Measurements from ENCODE around the gene ACER3.

DNA sequence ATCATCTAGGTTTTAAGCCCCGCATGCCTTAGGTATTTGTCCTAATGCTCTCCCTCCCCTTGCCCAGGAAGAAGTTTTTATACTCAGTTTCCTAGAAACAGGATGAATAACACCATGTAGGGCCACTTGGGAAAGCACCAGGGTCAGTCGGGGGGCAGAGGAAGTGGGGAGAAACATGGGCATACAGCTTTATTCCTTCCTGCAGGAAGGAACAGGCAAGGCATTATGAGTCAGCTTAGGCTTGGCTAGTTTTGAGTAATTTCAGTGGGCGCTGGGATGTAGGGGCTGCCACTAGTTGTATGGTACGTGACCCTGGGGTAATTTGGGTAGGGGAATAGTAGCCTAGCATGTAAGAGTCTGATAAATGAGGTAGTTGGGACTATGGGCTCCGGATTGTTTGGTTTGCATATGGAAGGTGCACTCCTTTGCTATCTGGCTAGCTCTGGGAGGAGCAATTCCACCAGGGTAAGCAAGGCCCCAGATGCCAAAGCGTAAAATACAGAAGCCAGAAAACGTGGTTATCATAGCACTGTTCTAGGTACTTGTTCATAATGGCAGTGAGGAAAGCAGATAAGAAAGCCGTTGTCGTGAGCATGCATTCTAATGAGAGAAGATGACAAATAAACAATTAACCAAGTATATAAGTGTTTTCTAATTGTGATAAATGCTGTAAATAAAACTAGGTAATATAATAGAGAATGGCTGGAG is 24.8 kb downstream of the ACER3 start:
- TF ChIP-seq ETV6 (CRISPR knock-in tag; IDR thresholded peaks at IDR 0.05) = no peak
- TF ChIP-seq, protein P1, sequence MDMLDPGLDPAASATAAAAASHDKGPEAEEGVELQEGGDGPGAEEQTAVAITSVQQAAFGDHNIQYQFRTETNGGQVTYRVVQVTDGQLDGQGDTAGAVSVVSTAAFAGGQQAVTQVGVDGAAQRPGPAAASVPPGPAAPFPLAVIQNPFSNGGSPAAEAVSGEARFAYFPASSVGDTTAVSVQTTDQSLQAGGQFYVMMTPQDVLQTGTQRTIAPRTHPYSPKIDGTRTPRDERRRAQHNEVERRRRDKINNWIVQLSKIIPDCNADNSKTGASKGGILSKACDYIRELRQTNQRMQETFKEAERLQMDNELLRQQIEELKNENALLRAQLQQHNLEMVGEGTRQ (CRISPR knock-in tag; IDR thresholded peaks at IDR 0.05) = no peak
- no peak for TF ChIP-seq CTCF (IDR thresholded peaks at IDR 0.05)
- TF ChIP-seq, protein P2, sequence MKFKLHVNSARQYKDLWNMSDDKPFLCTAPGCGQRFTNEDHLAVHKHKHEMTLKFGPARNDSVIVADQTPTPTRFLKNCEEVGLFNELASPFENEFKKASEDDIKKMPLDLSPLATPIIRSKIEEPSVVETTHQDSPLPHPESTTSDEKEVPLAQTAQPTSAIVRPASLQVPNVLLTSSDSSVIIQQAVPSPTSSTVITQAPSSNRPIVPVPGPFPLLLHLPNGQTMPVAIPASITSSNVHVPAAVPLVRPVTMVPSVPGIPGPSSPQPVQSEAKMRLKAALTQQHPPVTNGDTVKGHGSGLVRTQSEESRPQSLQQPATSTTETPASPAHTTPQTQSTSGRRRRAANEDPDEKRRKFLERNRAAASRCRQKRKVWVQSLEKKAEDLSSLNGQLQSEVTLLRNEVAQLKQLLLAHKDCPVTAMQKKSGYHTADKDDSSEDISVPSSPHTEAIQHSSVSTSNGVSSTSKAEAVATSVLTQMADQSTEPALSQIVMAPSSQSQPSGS (CRISPR knock-in tag; IDR thresholded peaks at IDR 0.05; ENCODE audit: borderline replicate concordance, low read depth) = no peak
- no peak for TF ChIP-seq FOXP1 (CRISPR knock-in tag; IDR thresholded peaks at IDR 0.05; ENCODE audit: borderline replicate concordance)
- TF ChIP-seq, protein P3, sequence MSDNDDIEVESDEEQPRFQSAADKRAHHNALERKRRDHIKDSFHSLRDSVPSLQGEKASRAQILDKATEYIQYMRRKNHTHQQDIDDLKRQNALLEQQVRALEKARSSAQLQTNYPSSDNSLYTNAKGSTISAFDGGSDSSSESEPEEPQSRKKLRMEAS (CRISPR knock-in tag; IDR thresholded peaks at IDR 0.05) = no peak
- no peak for TF ChIP-seq GTF2I (CRISPR knock-in tag; conservative IDR thresholded peaks at IDR 0.05)
- TF ChIP-seq CREB1 (CRISPR knock-in tag; IDR thresholded peaks at IDR 0.05) = no peak
- TF ChIP-seq, protein P4, sequence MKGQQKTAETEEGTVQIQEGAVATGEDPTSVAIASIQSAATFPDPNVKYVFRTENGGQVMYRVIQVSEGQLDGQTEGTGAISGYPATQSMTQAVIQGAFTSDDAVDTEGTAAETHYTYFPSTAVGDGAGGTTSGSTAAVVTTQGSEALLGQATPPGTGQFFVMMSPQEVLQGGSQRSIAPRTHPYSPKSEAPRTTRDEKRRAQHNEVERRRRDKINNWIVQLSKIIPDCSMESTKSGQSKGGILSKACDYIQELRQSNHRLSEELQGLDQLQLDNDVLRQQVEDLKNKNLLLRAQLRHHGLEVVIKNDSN (CRISPR knock-in tag; IDR thresholded peaks at IDR 0.05) = no peak
- TF ChIP-seq PRDM15 (CRISPR knock-in tag; IDR thresholded peaks at IDR 0.05) = no peak
- no peak for TF ChIP-seq E2F4 (CRISPR knock-in tag; IDR thresholded peaks at IDR 0.05; ENCODE audit: borderline replicate concordance, low read depth)
- no peak for TF ChIP-seq ZBTB43 (CRISPR knock-in tag; IDR thresholded peaks at IDR 0.05)
- no peak for TF ChIP-seq NR2C2 (CRISPR knock-in tag; IDR thresholded peaks at IDR 0.05)

Measured in WTC11 (cell line).